Body of pancreas (tissue), 4 donors: ENCODE data around the gene RASL12.

Experiments used
- POLR2A ChIP-seq, 3 donors: fragments of 450-650 bp; IDR thresholded peaks; one replicate each; pipeline ENCODE4 v1.6.1; 2016; ENCODE audit warnings: antibody characterized with exemption in 3 of 3, mild to moderate bottlenecking in 2 of 3
- TF ChIP-seq, protein P1 (sequence below), 7 experiments: fragments of 450-650 bp in 4 of 7; fragments of 200-600 bp in 3 of 7; sonication (generic) in 3 of 7; IDR thresholded peaks; one replicate each; pipeline ENCODE4 v1.5.1; 2016 to 2019; ENCODE audit warnings: antibody characterized with exemption in 7 of 7

DNA sequence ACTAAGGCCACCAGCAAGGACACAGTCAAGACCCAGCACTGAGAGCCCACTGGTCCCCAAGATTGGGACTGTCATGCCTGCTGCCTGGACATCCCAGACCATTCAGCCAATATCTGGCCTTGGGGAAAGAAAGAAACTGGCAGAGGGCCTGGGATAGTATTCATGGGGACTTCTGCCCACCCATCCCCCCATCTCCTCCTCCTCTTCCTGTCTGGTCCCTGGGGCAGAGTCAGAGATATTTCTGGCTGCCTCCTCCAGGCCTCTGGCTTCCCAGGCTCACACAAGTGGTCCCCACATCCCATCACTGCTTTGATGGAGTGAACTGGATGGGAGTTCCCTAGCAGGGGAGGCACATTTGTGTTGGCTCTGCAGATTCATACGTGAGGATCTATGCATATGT, 4.2 kb upstream of the RASL12 start:
- TF ChIP-seq, protein P1, sequence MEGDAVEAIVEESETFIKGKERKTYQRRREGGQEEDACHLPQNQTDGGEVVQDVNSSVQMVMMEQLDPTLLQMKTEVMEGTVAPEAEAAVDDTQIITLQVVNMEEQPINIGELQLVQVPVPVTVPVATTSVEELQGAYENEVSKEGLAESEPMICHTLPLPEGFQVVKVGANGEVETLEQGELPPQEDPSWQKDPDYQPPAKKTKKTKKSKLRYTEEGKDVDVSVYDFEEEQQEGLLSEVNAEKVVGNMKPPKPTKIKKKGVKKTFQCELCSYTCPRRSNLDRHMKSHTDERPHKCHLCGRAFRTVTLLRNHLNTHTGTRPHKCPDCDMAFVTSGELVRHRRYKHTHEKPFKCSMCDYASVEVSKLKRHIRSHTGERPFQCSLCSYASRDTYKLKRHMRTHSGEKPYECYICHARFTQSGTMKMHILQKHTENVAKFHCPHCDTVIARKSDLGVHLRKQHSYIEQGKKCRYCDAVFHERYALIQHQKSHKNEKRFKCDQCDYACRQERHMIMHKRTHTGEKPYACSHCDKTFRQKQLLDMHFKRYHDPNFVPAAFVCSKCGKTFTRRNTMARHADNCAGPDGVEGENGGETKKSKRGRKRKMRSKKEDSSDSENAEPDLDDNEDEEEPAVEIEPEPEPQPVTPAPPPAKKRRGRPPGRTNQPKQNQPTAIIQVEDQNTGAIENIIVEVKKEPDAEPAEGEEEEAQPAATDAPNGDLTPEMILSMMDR (IDR thresholded peaks at IDR 0.05), result no peak
- no peak for TF ChIP-seq POLR2A (IDR thresholded peaks at IDR 0.05)
